Epithelial cell of prostate (primary cell): ENCODE results near the gene KY.
"Not testable (repeated sequence)": the region's sequence is repeated elsewhere in the genome, so short reads cannot be mapped to it uniquely, and the experiment has no call there.

Source experiments
- DNase-seq: peaks from one replicate; pipeline ENCODE4 v3.0.0-alpha.2; 2011; ENCODE audit warnings: low read depth, low spot score
- H3K27ac ChIP-seq: fragments of 450-650 bp; 2 replicates; pipeline ENCODE4 v1.5.1; 2017; ENCODE audit warnings: mild to moderate bottlenecking

The KY gene

DNA sequence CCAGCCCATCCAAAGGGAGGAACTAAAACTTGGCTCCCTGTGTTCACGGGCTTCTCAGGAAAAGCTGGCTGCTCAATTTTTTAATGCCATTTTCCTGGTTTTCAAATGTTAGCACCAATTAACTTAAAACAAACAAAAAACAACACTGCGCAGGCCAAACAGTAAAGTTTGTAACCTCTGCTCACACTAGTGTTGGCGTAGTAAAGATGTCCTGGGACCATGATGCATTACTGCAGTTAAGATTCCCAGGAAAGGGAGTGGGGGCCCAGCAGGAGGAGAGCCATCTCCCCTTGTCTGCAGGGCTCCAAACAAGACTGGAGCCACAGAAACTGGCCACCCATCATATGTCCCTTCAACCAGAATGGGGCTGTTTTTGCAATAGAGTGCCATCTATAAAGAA is 74.0 kb downstream of the KY start:
- H3K27ac ChIP-seq: no peak overlapping the region

DNA sequence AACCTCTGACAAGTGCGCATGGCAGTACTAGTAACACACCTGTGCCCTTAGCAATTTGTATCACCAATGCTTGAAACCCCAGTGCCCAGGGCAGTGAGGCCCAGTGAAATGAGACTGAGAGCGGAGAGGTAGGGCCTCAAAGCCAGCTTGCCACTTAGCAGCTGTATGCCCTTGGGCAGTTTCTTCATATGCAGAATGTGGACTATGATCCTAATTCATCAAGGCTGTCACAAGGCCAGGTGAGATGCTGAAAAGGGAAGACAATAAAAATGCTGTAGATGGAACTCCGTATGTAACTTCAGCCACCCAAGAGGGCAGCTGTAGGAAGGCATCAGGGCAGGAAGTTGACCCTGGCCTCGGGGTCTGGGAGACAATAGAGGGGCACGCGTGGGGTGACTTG is 74.4 kb downstream of the KY start:
- no peak overlapping the region for H3K27ac ChIP-seq

More for the DNA sequence above, 74.0 kb downstream of the KY start:
- DNase-seq: no peak

DNA sequence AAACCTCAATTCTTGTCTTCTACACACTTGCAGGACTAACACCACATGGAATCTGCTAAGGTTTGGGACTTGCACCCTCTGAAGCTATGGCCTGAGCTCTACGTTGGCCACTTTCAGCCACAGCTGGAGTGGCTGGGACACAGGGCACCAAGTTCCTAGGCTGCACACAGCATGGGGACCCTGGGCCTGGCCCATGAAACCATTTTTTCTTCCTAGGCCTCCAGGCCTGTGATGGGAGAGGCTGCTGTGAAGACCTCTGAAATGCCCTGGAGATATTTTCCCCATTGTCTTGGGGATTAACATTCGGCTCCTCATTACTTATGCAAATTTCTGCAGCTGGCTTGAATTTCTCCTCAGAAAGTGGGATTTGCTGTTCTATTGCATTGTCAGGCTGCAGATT is 80.9 kb downstream of the KY start:
- not testable (repeated sequence) for DNase-seq, H3K27ac ChIP-seq

More for the DNA sequence above, 74.4 kb downstream of the KY start:
- DNase-seq: no peak

DNA sequence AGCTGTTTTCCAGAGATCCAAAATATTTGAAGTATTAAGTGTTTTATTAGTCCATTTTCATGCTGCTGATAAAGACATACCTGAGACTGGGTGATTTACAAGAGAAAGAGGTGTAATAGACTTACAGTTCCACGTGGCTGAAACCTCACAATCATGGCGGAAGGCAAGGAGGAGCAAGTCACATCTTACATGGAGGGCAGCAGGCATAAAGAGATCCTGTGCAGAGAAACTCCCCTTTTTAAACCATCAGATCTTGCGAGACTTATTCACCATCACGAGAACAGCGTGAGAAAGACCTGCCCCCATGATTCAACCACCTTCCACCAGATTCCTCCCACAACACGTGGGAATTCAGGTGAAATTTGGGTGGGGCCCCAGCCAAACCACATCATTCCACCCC is 82.0 kb downstream of the KY start:
- no peak for DNase-seq
- H3K27ac ChIP-seq: no peak overlapping the region

DNA sequence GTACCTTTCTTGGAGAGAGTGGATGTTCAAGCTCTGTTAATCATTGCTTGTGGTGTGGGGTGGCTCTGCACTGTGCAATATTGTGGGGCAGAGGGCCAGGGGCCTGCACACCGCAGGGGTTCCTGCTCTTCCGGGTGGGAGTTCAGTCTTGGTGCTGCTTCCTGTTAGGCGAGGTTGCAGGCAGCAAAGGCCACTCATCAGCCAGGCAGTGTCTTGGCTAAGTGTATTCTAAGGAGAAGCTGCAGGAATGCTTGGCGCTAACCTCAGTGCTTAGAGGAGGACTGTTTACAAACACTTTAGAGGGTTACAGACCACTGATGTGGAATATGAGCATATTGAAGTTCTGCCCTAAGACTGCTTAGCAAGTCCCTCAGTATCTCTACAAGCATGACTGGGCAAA is 83.2 kb downstream of the KY start:
- no peak overlapping the region for H3K27ac ChIP-seq
- no peak for DNase-seq

DNA sequence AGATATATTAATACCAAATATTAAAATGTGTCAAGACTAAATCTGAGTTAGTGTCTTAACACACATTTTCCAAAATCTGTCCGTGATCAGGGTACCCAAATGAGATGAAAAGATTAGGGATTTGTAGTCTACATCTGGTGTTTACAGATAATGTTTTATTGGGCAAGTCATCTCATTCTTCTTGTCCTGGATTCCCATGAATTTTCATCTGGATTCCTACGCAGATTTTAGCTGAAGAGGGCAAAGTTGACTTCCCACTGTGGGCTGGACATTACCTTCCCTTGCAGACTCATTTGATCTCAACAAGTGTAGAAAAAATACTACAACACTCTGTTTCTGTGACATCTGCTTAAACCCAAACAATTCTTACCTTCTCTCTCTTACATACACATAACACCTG is 85.8 kb downstream of the KY start:
- H3K27ac ChIP-seq: no peak overlapping the region
- no peak for DNase-seq

DNA sequence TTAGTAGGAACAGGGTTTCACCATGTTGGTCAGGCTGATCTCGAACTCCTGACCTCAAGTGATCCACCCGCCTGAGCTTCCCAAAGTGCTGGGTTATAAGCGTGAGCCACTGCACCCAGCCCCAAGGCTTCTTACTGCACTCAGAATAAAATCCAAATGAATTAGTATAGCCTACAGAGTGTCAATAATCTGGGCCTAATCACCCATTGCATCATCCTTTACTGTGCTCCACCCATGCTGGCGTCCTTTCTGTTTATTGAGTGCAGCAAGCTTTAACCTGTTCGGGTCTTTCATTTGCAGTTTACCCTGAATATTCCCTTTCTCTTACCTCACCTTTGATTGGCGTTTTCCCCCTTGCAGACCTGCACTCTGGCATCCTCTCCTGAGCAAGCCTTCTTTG is 87.2 kb downstream of the KY start:
- DNase-seq: peak; percentile 12

DNA sequence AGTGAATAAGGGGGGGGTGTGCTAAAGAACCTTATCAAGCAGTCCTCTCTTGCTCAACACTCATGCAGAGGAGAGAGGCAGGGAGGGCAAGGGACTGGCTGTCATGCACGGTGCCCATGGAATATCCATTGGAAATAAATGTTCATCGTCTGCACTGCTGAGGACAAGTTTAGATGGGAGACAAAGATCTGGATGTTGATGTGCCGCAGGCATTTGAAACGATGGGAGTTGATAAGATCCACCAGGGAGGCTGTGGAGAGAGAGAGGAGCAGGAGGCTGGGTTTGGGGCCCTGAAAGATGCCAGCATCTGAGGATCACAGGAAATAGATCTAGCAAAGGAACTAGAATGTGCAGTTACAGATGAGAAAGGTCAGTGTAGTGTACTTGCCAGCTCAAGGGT is 88.8 kb downstream of the KY start:
- no peak for DNase-seq
- H3K27ac ChIP-seq: no peak overlapping the region

More for the DNA sequence above, 87.2 kb downstream of the KY start:
- peak overlapping the region; percentile 9 for H3K27ac ChIP-seq

DNA sequence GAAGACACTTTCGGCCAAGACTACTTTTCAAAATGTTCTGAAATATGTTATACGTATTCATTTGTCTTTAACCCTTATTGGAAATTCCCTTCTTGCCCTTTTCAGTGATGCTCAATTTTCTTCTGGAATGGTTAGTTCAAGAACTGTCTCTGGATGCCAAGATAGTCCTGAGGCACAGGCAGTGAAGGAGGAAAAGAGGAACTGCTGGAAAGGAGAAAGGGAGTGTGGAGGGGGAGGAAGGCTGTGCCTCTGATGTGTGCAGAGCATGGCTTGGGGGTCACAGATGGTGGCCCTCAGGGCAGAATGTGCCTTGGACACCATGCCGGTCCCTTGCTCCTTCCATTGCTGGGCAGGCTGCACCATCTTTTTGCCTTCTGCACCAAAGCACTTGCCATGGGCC is 91.2 kb downstream of the KY start:
- DNase-seq: no peak
- H3K27ac ChIP-seq: no peak overlapping the region
